ENCODE measurements around the gene TRIM67. TPM values are rescaled to one million over a fixed set of nuclear protein-coding genes. Genes with fewer than 3 reads are reported as not detected.

TRIM67 gene
- total and polyA plus RNA-seq, 4 experiments from 2014 or later = not detected

- Mint-ChIP-seq H3K4me1 (no peaks in the 10 kb centered on the region), H3K36me3 (no peaks in the 10 kb centered on the region), H3K27ac (no peak overlapping the region), H3K9me3 (peaks cover 0 to 6% (median 2%) of the 10 kb centered on the region in 8 donors), H3K27me3 (peaks cover 22 to 23% of the 10 kb centered on the region in 2 donors), H3K4me3 (no peak overlapping the region)
- H3K4me3 ChIP-seq (ENCODE audit: low read length in 2 of 2) = no peak overlapping the region
- peaks cover 5% of the 10 kb centered on the region for H3K27me3 ChIP-seq (ENCODE audit: insufficient read depth, low read length)
- H3K36me3 ChIP-seq (ENCODE audit: insufficient read depth, low read length) = no peaks in the 10 kb centered on the region
- H3K9me3 ChIP-seq (ENCODE audit: control insufficient read depth in 1 of 2, low read length in 2 of 2) = no peaks in the 10 kb centered on the region
- ChIA-PET CTCF (ENCODE audit: partially characterized antibody) (no interaction called here), POLR2A (ENCODE audit: partially characterized antibody) (no interaction called here)
- intact Hi-C loops (cut with micrococcal nuclease) = no loop called here
- H3K27ac ChIP-seq (ENCODE audit: low read depth, low read length) = no peak overlapping the region
- no peaks in the 10 kb centered on the region for H3K4me1 ChIP-seq (ENCODE audit: insufficient read depth, low read length)
- DNase-seq = no peak
These were observed 21.9 kb upstream of the TRIM67 start for GRCh38 chr1:231139659-231140654.

- no peaks in the 10 kb centered on the region for H3K36me3 ChIP-seq (ENCODE audit: insufficient read depth, low read length)
- H3K27ac Mint-ChIP-seq = no peak overlapping the region
- peaks cover 0 to 6% (median 2%) of the 10 kb centered on the region in 8 donors for H3K9me3 Mint-ChIP-seq
- H3K4me1 Mint-ChIP-seq = no peaks in the 10 kb centered on the region
- ChIA-PET POLR2A (ENCODE audit: partially characterized antibody) (no interaction called here), CTCF (ENCODE audit: partially characterized antibody) (no interaction called here)
- intact Hi-C loops (cut with micrococcal nuclease) = no loop called here
- H3K4me1 ChIP-seq (ENCODE audit: insufficient read depth, low read length) = no peaks in the 10 kb centered on the region
- no peaks in the 10 kb centered on the region for H3K9me3 ChIP-seq (ENCODE audit: control insufficient read depth in 1 of 2, low read length in 2 of 2)
- no peak for DNase-seq
- H3K4me3 Mint-ChIP-seq = no peak overlapping the region
- H3K4me3 ChIP-seq (ENCODE audit: low read length in 2 of 2) = no peak overlapping the region
- peaks cover 5% of the 10 kb centered on the region for H3K27me3 ChIP-seq (ENCODE audit: insufficient read depth, low read length)
- no peak overlapping the region for H3K27ac ChIP-seq (ENCODE audit: low read depth, low read length)
- no peaks in the 10 kb centered on the region for H3K36me3 Mint-ChIP-seq
- peaks cover 29 to 34% of the 10 kb centered on the region in 2 donors for H3K27me3 Mint-ChIP-seq
These were observed 17.3 kb upstream of the TRIM67 start for GRCh38 chr1:231144416-231145193.

DNA sequence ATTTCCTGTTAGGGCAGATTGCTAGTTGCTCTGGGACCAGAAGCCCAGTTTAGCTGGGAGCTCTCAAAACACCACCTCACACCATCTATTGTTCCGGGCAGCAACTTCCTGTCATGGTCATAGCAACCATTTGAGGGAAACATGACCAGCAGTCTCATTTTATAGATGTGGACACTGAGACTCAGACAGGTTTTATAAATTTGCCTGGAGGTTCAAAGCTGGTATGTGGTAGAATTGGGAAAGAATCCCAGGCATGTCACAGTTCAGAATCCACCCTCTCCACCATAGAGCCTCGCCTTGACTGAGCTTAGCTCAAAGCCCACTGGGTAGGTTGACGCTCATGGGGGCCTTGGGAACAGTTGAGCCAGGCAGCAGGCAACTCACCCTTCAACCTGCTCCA lies 14.0 kb upstream of the TRIM67 start:
- ChIA-PET CTCF (ENCODE audit: partially characterized antibody) (no interaction called here), POLR2A (ENCODE audit: partially characterized antibody) (no interaction called here)
- intact Hi-C loops (cut with micrococcal nuclease) = no loop called here
- peaks cover 0 to 32% (median 15%) of the 10 kb centered on the region in 8 donors for H3K9me3 Mint-ChIP-seq
- H3K27ac ChIP-seq (ENCODE audit: low read depth, low read length) = no peak overlapping the region
- no peaks in the 10 kb centered on the region for H3K4me1 ChIP-seq (ENCODE audit: insufficient read depth, low read length)
- DNase-seq = no peak
- no peaks in the 10 kb centered on the region for H3K4me1 Mint-ChIP-seq
- H3K36me3 ChIP-seq (ENCODE audit: insufficient read depth, low read length) = no peaks in the 10 kb centered on the region
- H3K4me3 Mint-ChIP-seq = no peak overlapping the region
- no peak overlapping the region for H3K4me3 ChIP-seq (ENCODE audit: low read length in 2 of 2)
- no peaks in the 10 kb centered on the region for H3K36me3 Mint-ChIP-seq
- no peak overlapping the region for H3K27ac Mint-ChIP-seq
- peaks cover 5% of the 10 kb centered on the region for H3K27me3 ChIP-seq (ENCODE audit: insufficient read depth, low read length)
- H3K27me3 Mint-ChIP-seq = peaks cover 22 to 26% of the 10 kb centered on the region in 2 donors
- no peaks in the 10 kb centered on the region for H3K9me3 ChIP-seq (ENCODE audit: control insufficient read depth in 1 of 2, low read length in 2 of 2)

DNA sequence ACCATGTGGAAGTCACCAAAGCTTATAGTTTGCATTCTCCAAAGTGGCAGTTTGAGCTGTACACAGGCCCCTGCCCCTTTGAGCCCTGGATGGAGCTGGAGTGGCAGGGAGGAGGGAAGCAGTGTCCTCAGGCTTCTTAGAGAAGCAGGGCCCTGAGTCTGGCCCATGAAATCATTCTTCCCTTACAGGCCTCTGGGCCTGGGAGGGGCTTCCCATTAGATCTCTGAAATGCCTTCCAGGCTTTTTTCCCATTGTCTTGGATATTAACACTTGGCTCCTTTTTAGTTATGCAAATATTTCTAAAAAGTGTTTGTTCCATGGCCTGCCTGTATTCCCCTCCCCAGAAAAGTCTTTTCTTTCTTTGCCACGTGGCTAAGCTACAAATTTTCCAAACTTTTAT lies 10.0 kb upstream of the TRIM67 start:
- H3K4me3 ChIP-seq (ENCODE audit: low read length in 2 of 2) = no peak overlapping the region
- H3K4me1 ChIP-seq (ENCODE audit: insufficient read depth, low read length) = no peaks in the 10 kb centered on the region
- H3K9me3 ChIP-seq (ENCODE audit: control insufficient read depth in 1 of 2, low read length in 2 of 2) = no peaks in the 10 kb centered on the region
- Mint-ChIP-seq H3K27ac (no peak overlapping the region), H3K4me3 (no peak overlapping the region), H3K4me1 (no peaks in the 10 kb centered on the region), H3K36me3 (no peaks in the 10 kb centered on the region), H3K9me3 (peaks cover 0 to 28% (median 15%) of the 10 kb centered on the region in 8 donors), H3K27me3 (peaks cover 22 to 25% of the 10 kb centered on the region in 2 donors)
- intact Hi-C loops (cut with micrococcal nuclease) = no loop called here
- CTCF ChIA-PET (ENCODE audit: partially characterized antibody) = no interaction called here
- H3K27me3 ChIP-seq (ENCODE audit: insufficient read depth, low read length) = no peaks in the 10 kb centered on the region
- H3K36me3 ChIP-seq (ENCODE audit: insufficient read depth, low read length) = no peaks in the 10 kb centered on the region
- no peak overlapping the region for H3K27ac ChIP-seq (ENCODE audit: low read depth, low read length)
- DNase-seq = no peak
- POLR2A ChIA-PET (ENCODE audit: partially characterized antibody) = no interaction called here

DNA sequence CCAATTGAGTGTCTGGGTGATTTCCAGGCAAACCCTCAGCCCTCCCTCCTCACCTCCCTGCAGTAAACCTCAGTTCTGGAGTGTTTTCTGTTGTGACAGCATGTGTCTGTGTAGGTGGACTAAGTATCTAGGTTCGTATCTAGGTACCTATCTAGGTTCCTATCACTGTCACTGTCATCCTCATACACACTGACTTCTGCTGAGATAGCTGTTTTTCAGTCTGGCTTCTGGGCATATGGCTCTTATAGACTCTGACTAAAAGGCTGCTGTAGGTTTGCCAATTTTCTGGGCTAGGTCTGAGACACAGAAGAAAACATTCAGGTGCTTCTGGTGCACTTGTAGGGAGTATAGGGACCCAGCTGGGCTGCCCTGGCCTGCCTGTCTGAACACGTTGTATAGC lies 8.1 kb upstream of the TRIM67 start:
- POLR2A ChIA-PET (ENCODE audit: partially characterized antibody) = no interaction called here
- peaks cover 23 to 24% of the 10 kb centered on the region in 2 donors for H3K27me3 Mint-ChIP-seq
- no peaks in the 10 kb centered on the region for H3K36me3 Mint-ChIP-seq

DNA sequence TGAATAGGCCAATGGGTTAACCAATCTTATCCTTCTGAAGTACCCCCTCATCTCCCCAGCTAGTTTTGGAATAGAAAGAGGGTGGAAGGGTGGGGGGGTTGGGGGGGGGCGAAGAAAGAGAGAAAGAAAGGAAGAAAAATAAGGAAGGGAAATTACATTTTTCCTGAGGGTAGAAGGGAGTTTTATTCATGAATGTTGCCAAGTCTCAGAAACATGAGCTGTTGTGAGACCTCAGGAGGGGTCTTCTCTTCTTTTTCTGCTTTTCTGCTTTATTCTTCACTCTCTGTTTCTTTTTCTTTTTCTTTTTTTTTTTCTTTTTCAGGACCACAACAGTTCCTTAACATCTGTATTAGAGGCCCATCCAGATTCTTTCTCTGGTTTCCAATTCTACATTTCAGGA lies 6.0 kb upstream of the TRIM67 start:
- ChIA-PET CTCF (ENCODE audit: partially characterized antibody) (no interaction called here), POLR2A (ENCODE audit: partially characterized antibody) (no interaction called here)
- intact Hi-C loops (cut with micrococcal nuclease) = no loop called here
- H3K27me3 ChIP-seq (ENCODE audit: insufficient read depth, low read length) = peaks cover 6% of the 10 kb centered on the region
- H3K4me1 ChIP-seq (ENCODE audit: insufficient read depth, low read length) = no peaks in the 10 kb centered on the region
- H3K4me3 Mint-ChIP-seq = no peak overlapping the region
- H3K9me3 Mint-ChIP-seq = peaks cover 0 to 19% (median 12%) of the 10 kb centered on the region in 8 donors
- DNase-seq = no peak
- H3K4me1 Mint-ChIP-seq = peaks cover 0 to 5% (median 0%) of the 10 kb centered on the region in 4 donors
- peaks cover 34 to 35% of the 10 kb centered on the region in 2 donors for H3K27me3 Mint-ChIP-seq
- no peaks in the 10 kb centered on the region for H3K9me3 ChIP-seq (ENCODE audit: control insufficient read depth in 1 of 2, low read length in 2 of 2)
- no peak overlapping the region for H3K4me3 ChIP-seq (ENCODE audit: low read length in 2 of 2)
- no peak overlapping the region for H3K27ac ChIP-seq (ENCODE audit: low read depth, low read length)
- H3K36me3 ChIP-seq (ENCODE audit: insufficient read depth, low read length) = no peaks in the 10 kb centered on the region
- no peak overlapping the region for H3K27ac Mint-ChIP-seq
- no peaks in the 10 kb centered on the region for H3K36me3 Mint-ChIP-seq

More for the DNA sequence above, 8.1 kb upstream of the TRIM67 start:
- H3K4me3 ChIP-seq (ENCODE audit: low read length in 2 of 2) = no peak overlapping the region
- intact Hi-C loops (cut with micrococcal nuclease) = no loop called here
- Mint-ChIP-seq H3K27ac (no peak overlapping the region), H3K4me3 (no peak overlapping the region), H3K9me3 (peaks cover 0 to 28% (median 15%) of the 10 kb centered on the region in 8 donors), H3K4me1 (no peaks in the 10 kb centered on the region)
- H3K27me3 ChIP-seq (ENCODE audit: insufficient read depth, low read length) = no peaks in the 10 kb centered on the region
- no peak for DNase-seq
- H3K4me1 ChIP-seq (ENCODE audit: insufficient read depth, low read length) = no peaks in the 10 kb centered on the region
- H3K9me3 ChIP-seq (ENCODE audit: control insufficient read depth in 1 of 2, low read length in 2 of 2) = no peaks in the 10 kb centered on the region
- H3K27ac ChIP-seq (ENCODE audit: low read depth, low read length) = no peak overlapping the region
- no peaks in the 10 kb centered on the region for H3K36me3 ChIP-seq (ENCODE audit: insufficient read depth, low read length)
- CTCF ChIA-PET (ENCODE audit: partially characterized antibody) = no interaction called here

DNA sequence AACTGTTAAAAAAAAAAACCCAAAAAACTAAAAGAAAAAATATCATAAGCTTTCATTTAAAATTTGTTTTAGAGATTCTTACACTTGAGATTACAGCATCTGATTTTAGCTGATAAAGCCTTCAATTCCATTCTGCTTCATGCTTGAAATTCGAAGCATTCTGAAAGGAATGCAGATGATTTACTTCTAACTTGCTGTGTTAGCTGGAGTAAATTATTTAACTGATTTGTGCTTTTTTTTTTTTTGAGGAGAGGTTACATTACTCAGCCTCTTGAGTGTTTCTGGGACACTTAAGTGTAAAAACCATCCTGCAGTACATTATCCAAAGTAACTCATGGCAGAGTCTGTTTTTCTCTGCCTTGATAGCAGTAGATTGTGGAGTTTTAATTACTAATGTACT lies 4.5 kb upstream of the TRIM67 start:
- peaks cover 33 to 41% of the 10 kb centered on the region in 2 donors for H3K27me3 Mint-ChIP-seq
- H3K36me3 Mint-ChIP-seq = no peaks in the 10 kb centered on the region
- no peak overlapping the region for H3K27ac Mint-ChIP-seq
- no peak for DNase-seq
- H3K27me3 ChIP-seq (ENCODE audit: insufficient read depth, low read length) = peaks cover 10% of the 10 kb centered on the region
- H3K9me3 Mint-ChIP-seq = peaks cover 0 to 6% (median 4%) of the 10 kb centered on the region in 8 donors
- H3K4me3 Mint-ChIP-seq = no peak overlapping the region
- no peak overlapping the region for H3K27ac ChIP-seq (ENCODE audit: low read depth, low read length)
- H3K4me1 ChIP-seq (ENCODE audit: insufficient read depth, low read length) = peaks cover under 1% of the 10 kb centered on the region
- ChIA-PET CTCF (ENCODE audit: partially characterized antibody) (no interaction called here), POLR2A (ENCODE audit: partially characterized antibody) (no interaction called here)
- no peaks in the 10 kb centered on the region for H3K9me3 ChIP-seq (ENCODE audit: control insufficient read depth in 1 of 2, low read length in 2 of 2)
- H3K4me1 Mint-ChIP-seq = peaks cover 0 to 13% (median 0%) of the 10 kb centered on the region in 4 donors
- intact Hi-C loops (cut with micrococcal nuclease) = no loop called here
- no peaks in the 10 kb centered on the region for H3K36me3 ChIP-seq (ENCODE audit: insufficient read depth, low read length)
- no peak overlapping the region for H3K4me3 ChIP-seq (ENCODE audit: low read length in 2 of 2)

All from CD4-positive, alpha-beta memory T cell (primary cell).